Astrocyte (in vitro differentiated cells and primary cell): ENCODE results near the gene CPNE5.

Source experiments
- EZH2 ChIP-seq: IDR thresholded peaks from 2 replicates; pipeline ENCODE4 v1.6.1; 2012; ENCODE audit warnings: mild to moderate bottlenecking, low read length, inconsistent platforms; ENCODE audit not compliant: insufficient read depth
- TF ChIP-seq, protein P1 (sequence below): IDR thresholded peaks from 2 replicates; pipeline ENCODE4 v1.5.1; 2011; ENCODE audit warnings: low read depth, mild to moderate bottlenecking, inconsistent platforms, low read length, moderate library complexity; ENCODE audit not compliant: insufficient read depth

- TF ChIP-seq, protein P1, sequence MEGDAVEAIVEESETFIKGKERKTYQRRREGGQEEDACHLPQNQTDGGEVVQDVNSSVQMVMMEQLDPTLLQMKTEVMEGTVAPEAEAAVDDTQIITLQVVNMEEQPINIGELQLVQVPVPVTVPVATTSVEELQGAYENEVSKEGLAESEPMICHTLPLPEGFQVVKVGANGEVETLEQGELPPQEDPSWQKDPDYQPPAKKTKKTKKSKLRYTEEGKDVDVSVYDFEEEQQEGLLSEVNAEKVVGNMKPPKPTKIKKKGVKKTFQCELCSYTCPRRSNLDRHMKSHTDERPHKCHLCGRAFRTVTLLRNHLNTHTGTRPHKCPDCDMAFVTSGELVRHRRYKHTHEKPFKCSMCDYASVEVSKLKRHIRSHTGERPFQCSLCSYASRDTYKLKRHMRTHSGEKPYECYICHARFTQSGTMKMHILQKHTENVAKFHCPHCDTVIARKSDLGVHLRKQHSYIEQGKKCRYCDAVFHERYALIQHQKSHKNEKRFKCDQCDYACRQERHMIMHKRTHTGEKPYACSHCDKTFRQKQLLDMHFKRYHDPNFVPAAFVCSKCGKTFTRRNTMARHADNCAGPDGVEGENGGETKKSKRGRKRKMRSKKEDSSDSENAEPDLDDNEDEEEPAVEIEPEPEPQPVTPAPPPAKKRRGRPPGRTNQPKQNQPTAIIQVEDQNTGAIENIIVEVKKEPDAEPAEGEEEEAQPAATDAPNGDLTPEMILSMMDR, result no peak
- no peak for TF ChIP-seq EZH2
Measured at GRCh38 chr6:36717871-36718540, 121.2 kb downstream of the CPNE5 start.
